K562 (cell line): ENCODE results near the gene PLRG1. TPM values are rescaled to one million over a fixed set of nuclear protein-coding genes. Genes with fewer than 3 reads are reported as not detected.

Source experiments
- ATAC-seq: fragments of 200-7000 bp; cut with Tn5 transposase; 3 replicates; pipeline ENCODE4 v1.9.1; 2020; ENCODE audit warnings: moderate library complexity
- BruUV-seq: library from RNA; stranded (reverse); fragments of 400-500 nt; replicated peaks from 2 replicates; lab custom pipeline; 2021; lab: Mats Ljungman, UMichigan
- CTCF ChIA-PET: fragments of 300-600 bp; formaldehyde crosslinking; extraction: SDS; loops from one replicate; lab custom pipeline; 2021; ENCODE audit warnings: low intra/inter-chr PET ratio; lab: Yijun Ruan, JAX
- POLR2A ChIA-PET: fragments of 300-600, 350-650 bp; sonication (Branson Sonifier 250); formaldehyde crosslinking; extraction: SDS; loops from one replicate; lab custom pipeline; 2021; ENCODE audit warnings: antibody characterized with exemption, inconsistent platforms; lab: Yijun Ruan, JAX
- DNase-seq, 4 experiments: peaks; one replicate each; pipeline versions ENCODE4 v3.0.0 to v3.0.0-alpha.2; 2011 to 2018; ENCODE audit warnings: low spot score in 3 of 4, mixed read lengths in 3 of 4; ENCODE audit errors: extremely low read depth in 1 of 4
- FAIRE-seq: peaks from 2 replicates; lab custom pipeline; 2011; peaks lifted over from hg19 to GRCh38; lab: Jason Lieb, UNC
- H2AFZ ChIP-seq: 2 replicates; pipeline ENCODE4 v1.6.0; 2011; ENCODE audit warnings: low read depth, low read length, control low read depth, inconsistent platforms
- H3K27ac ChIP-seq: fragments of 200-600 bp; 3 replicates; pipeline ENCODE4 v1.8.0; 2011; ENCODE audit warnings: low read depth, mild to moderate bottlenecking, control low read depth, inconsistent platforms, low read length, moderate library complexity, mixed read lengths; ENCODE audit errors: extremely low read depth
- H3K27me3 ChIP-seq, 2 experiments: fragments of 300-600 bp in 1 of 2; 2 replicates in 1 of 2; 3 replicates in 1 of 2; pipeline versions ENCODE4 v1.6.0 to v1.8.0; 2011; ENCODE audit warnings: inconsistent platforms in 2 of 2, low read length in 2 of 2, mild to moderate bottlenecking in 1 of 2, mixed read lengths in 1 of 2, moderate library complexity in 1 of 2; ENCODE audit not compliant: control insufficient read depth in 2 of 2, insufficient read depth in 2 of 2
- H3K36me3 ChIP-seq: fragments of 300-600 bp; 3 replicates; pipeline ENCODE4 v1.8.0; 2011; ENCODE audit warnings: mild to moderate bottlenecking, low read length, inconsistent platforms; ENCODE audit not compliant: control insufficient read depth, insufficient read depth
- H3K4me1 ChIP-seq, 2 experiments: fragments of 200-600 bp in 1 of 2; replicated peaks in 1 of 2; 2 replicates in 1 of 2; 3 replicates in 1 of 2; pipeline versions ENCODE4 v1.5.1 to v1.8.0; 2011; ENCODE audit warnings: inconsistent platforms in 2 of 2, low read length in 2 of 2, mild to moderate bottlenecking in 1 of 2, mixed read lengths in 1 of 2, moderate library complexity in 1 of 2; ENCODE audit not compliant: control insufficient read depth in 2 of 2, insufficient read depth in 2 of 2
- H3K4me2 ChIP-seq: 2 replicates; pipeline ENCODE4 v1.6.1; 2011; ENCODE audit warnings: low read length, control low read depth, inconsistent platforms, mixed read lengths; ENCODE audit not compliant: insufficient read depth
- H3K4me3 ChIP-seq: fragments of 200-600 bp; sonication (generic), shearing (Covaris generic); 2 replicates; pipeline ENCODE4 v1.5.1; 2016; ENCODE audit warnings: control low read depth, inconsistent platforms
- H3K79me2 ChIP-seq: fragments of 200-600 bp; 3 replicates; pipeline ENCODE4 v1.8.0; 2011; ENCODE audit warnings: low read length, inconsistent platforms; ENCODE audit not compliant: control insufficient read depth, insufficient read depth
- H3K9ac ChIP-seq, 2 experiments: 2 replicates each; pipeline versions ENCODE4 v1.6.0 to v1.6.1; 2011; ENCODE audit warnings: low read depth in 2 of 2, low read length in 2 of 2, control low read depth in 1 of 2, inconsistent platforms in 1 of 2, mild to moderate bottlenecking in 1 of 2, mixed read lengths in 1 of 2; ENCODE audit not compliant: insufficient read depth in 1 of 2
- H3K9me1 ChIP-seq: one replicate; pipeline ENCODE4 v1.6.0; 2011; ENCODE audit warnings: inconsistent platforms, mild to moderate bottlenecking, low read length, moderate library complexity; ENCODE audit not compliant: control insufficient read depth, insufficient read depth
- H3K9me3 ChIP-seq: replicated peaks from 2 replicates; pipeline ENCODE4 v1.5.1; 2011; ENCODE audit warnings: low read depth, low read length, inconsistent platforms; ENCODE audit not compliant: control insufficient read depth, insufficient read depth
- H4K20me1 ChIP-seq: replicated peaks from 2 replicates; pipeline ENCODE4 v1.6.1; 2011; ENCODE audit warnings: low read length, inconsistent platforms, mixed read lengths; ENCODE audit not compliant: control insufficient read depth, insufficient read depth
- FOXA3 ChIP-seq, 2 experiments: fragments of 450-650 bp in 1 of 2; sonication (generic) in 1 of 2; formaldehyde crosslinking; IDR thresholded peaks in 1 of 2; conservative IDR thresholded peaks in 1 of 2; 2 replicates each; pipeline versions ENCODE4 v1.4.0 to v1.8.0; 2020 to 2022; ENCODE audit warnings: mild to moderate bottlenecking in 2 of 2, missing genetic modification reagents in 1 of 2
- MCM5 ChIP-seq: fragments of 450-650 bp; IDR thresholded peaks from 2 replicates; pipeline ENCODE4 v1.6.1; 2016; ENCODE audit warnings: low read depth
- PYGO2 ChIP-seq: fragments of 450-650 bp; IDR thresholded peaks from 2 replicates; pipeline ENCODE4 v1.6.1; 2016; ENCODE audit warnings: mild to moderate bottlenecking, missing genetic modification characterization, moderate library complexity, missing compliant biosample characterization
- SREBF2 ChIP-seq: sonication (generic); formaldehyde crosslinking; IDR thresholded peaks from 2 replicates; pipeline ENCODE4 v1.4.0; 2020; ENCODE audit warnings: mild to moderate bottlenecking, missing genetic modification reagents
- TSC22D4 ChIP-seq: fragments of 450-650 bp; IDR thresholded peaks from 2 replicates; pipeline ENCODE4 v1.6.1; 2016; ENCODE audit warnings: missing genetic modification characterization, missing biosample characterization, control low read depth
- WGBS: fragments of 100-300 bp; shearing (Covaris generic); methylation state at CpG from one replicate; pipeline ENCODE4 v1.1.6; 2016; ENCODE audit warnings: low coverage, mixed read lengths; ENCODE audit not compliant: insufficient coverage; ENCODE audit errors: missing lambda C conversion rate; 5-methylcytosine and 5-hydroxymethylcytosine counted together
- in situ Hi-C: fragments of 300-500 bp; cut with MboI; formaldehyde crosslinking; loops from 4 replicates; pipeline ENCODE4 v1.15.0; 2018; ENCODE audit warnings: inconsistent platforms, mixed read lengths
- intact Hi-C: fragments of 100-400 bp; cut with micrococcal nuclease; formaldehyde crosslinking; loops from 2 replicates; pipeline ENCODE4 v1.14.2; 2022
- polyA plus RNA-seq, 8 experiments: library from polyadenylated mRNA; depleted of rRNA in 4 of 8; stranded (reverse) in 5 of 8; unstranded in 3 of 8; fragments of >200 nt; fragmentation: Nextera tagmentation in 2 of 8; fragmentation: Illumina TruSeq in 1 of 8; extraction: Ambion mirVana in 2 of 8; extraction: Trizol in 1 of 8; gene quantifications; 2 replicates each; pipeline versions ENCODE4 v1.2.1 to v1.2.3, GENCODE V29; 2011 to 2014; ENCODE audit warnings: inconsistent platforms in 1 of 8, missing spikeins in 1 of 8
- total RNA-seq, 7 experiments: library from RNA; depleted of rRNA in 6 of 7; stranded (reverse); fragments of >200 nt in 6 of 7; fragmentation: Illumina TruSeq in 2 of 7; extraction: Trizol in 2 of 7; gene quantifications; 2 replicates each; pipeline versions ENCODE4 v1.2.1 to v1.2.3, GENCODE V29; 2011 to 2021; ENCODE audit warnings: low replicate concordance in 1 of 7
- TF ChIP-seq, protein P1 (sequence below): sonication (generic); formaldehyde crosslinking; IDR thresholded peaks from 2 replicates; pipeline ENCODE4 v1.8.0; 2022; ENCODE audit warnings: missing genetic modification reagents, mild to moderate bottlenecking, borderline replicate concordance
- TF ChIP-seq, protein P2 (sequence below), 2 experiments: IDR thresholded peaks; 2 replicates each; pipeline ENCODE4 v1.6.1; 2012; ENCODE audit warnings: improper control_type of control experiment in 2 of 2, low read depth in 2 of 2, low read length in 2 of 2, borderline replicate concordance in 1 of 2
- TF ChIP-seq, protein P3 (sequence below): sonication (generic); formaldehyde crosslinking; IDR thresholded peaks from 2 replicates; pipeline ENCODE4 v1.8.1; 2023; ENCODE audit warnings: mild to moderate bottlenecking, missing genetic modification reagents
- TF ChIP-seq, protein P4 (sequence below): fragments of 450-650 bp; IDR thresholded peaks from 2 replicates; pipeline ENCODE4 v1.6.1; 2016

Gene PLRG1
- total and polyA plus RNA-seq, 9 of the 15 experiments (the other 6 are each of a cell fraction or from before 2014, with no cell fraction given): 48.0 to 248 (median 120) TPM

DNA sequence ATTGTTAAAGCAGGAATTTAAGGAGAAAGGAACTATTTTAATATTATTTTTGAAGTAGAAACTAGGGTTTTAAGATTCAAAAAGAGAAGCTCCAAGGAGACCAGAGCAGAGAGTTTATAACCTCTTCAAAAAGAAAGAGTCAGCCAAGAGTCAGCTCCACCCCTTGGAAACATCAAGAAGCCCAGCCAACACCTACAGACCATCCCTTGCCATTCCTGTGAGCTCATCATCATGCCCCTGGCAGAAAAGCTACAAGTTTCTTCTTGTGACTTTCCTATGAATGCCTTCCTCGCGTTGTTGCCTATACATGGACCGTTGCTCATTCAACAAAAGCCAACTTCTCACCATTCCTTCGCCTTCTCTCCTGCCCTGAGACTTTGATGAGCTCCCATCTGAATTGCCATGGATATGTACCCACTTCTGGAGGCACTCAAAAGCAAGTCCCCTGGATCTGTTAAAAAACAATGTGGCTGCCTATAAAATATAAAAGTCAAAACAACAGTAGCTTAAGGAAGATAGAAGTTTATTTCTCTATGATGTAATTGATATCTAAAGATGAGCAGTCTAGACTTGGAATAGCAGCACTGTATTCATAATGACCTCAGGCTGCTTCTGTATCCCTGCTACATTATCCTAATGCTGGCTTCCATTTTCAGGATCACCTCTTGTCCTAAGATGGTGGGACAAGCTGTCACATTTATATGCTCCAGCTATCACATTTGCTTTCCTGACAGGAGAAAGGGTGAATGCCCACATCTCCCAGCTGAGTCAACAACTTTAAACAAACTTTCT is 20.3 kb downstream of the PLRG1 start:
- DNase-seq: no peak
- Histone ChIP-seq H3K9me3 (no peaks in the 10 kb centered on the region), H3K36me3 (no peaks in the 10 kb centered on the region), H3K4me3 (no peak overlapping the region), H3K4me2 (no peak overlapping the region), H2AFZ (peak overlapping the region; percentile 42; the same call in 1 of the 2 replicates), H3K27ac (no peak overlapping the region), H3K4me1 (no peaks in the 10 kb centered on the region), H4K20me1 (no peaks in the 10 kb centered on the region), H3K9me1 (no peaks in the 10 kb centered on the region)
- WGBS: 19% methylated on average over 4 of the region's 4 CpGs
- POLR2A ChIA-PET: interaction anchor here (1.0 to 1.6 kb wide), 2 partner anchors 10 to 14 kb away, joined by 3 read pairs; no protein-coding TSS in a partner anchor
- no peak for FAIRE-seq
- BruUV-seq: no TSS peak
- ATAC-seq: no peak; the same call in 2 of the 3 replicates
- intact Hi-C loops: no loop called here
- TF ChIP-seq MCM5 (no peak), SREBF2 (CRISPR knock-in tag) (no peak), TSC22D4 (tag) (no peak), FOXA3 (CRISPR knock-in tag; conservative IDR thresholded peaks at IDR 0.05 in 1 of 2, IDR thresholded peaks at IDR 0.05 in 1 of 2) (0 out of 4 replicates have a peak, but pooled peaks of 1 of the 2 experiments have one; percentile 11), PYGO2 (tag) (no peak)
- TF ChIP-seq, protein P1, sequence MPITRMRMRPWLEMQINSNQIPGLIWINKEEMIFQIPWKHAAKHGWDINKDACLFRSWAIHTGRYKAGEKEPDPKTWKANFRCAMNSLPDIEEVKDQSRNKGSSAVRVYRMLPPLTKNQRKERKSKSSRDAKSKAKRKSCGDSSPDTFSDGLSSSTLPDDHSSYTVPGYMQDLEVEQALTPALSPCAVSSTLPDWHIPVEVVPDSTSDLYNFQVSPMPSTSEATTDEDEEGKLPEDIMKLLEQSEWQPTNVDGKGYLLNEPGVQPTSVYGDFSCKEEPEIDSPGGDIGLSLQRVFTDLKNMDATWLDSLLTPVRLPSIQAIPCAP (CRISPR knock-in tag): no peak
- TF ChIP-seq, protein P2, sequence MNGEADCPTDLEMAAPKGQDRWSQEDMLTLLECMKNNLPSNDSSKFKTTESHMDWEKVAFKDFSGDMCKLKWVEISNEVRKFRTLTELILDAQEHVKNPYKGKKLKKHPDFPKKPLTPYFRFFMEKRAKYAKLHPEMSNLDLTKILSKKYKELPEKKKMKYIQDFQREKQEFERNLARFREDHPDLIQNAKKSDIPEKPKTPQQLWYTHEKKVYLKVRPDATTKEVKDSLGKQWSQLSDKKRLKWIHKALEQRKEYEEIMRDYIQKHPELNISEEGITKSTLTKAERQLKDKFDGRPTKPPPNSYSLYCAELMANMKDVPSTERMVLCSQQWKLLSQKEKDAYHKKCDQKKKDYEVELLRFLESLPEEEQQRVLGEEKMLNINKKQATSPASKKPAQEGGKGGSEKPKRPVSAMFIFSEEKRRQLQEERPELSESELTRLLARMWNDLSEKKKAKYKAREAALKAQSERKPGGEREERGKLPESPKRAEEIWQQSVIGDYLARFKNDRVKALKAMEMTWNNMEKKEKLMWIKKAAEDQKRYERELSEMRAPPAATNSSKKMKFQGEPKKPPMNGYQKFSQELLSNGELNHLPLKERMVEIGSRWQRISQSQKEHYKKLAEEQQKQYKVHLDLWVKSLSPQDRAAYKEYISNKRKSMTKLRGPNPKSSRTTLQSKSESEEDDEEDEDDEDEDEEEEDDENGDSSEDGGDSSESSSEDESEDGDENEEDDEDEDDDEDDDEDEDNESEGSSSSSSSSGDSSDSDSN (IDR thresholded peaks at IDR 0.05; ENCODE audit: borderline replicate concordance in 1 of 2, low read depth in 2 of 2, low read length in 2 of 2): no peak
- TF ChIP-seq, protein P3, sequence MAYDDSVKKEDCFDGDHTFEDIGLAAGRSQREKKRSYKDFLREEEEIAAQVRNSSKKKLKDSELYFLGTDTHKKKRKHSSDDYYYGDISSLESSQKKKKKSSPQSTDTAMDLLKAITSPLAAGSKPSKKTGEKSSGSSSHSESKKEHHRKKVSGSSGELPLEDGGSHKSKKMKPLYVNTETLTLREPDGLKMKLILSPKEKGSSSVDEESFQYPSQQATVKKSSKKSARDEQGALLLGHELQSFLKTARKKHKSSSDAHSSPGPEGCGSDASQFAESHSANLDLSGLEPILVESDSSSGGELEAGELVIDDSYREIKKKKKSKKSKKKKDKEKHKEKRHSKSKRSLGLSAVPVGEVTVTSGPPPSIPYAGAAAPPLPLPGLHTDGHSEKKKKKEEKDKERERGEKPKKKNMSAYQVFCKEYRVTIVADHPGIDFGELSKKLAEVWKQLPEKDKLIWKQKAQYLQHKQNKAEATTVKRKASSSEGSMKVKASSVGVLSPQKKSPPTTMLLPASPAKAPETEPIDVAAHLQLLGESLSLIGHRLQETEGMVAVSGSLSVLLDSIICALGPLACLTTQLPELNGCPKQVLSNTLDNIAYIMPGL (CRISPR knock-in tag): no peak
- TF ChIP-seq, protein P4, sequence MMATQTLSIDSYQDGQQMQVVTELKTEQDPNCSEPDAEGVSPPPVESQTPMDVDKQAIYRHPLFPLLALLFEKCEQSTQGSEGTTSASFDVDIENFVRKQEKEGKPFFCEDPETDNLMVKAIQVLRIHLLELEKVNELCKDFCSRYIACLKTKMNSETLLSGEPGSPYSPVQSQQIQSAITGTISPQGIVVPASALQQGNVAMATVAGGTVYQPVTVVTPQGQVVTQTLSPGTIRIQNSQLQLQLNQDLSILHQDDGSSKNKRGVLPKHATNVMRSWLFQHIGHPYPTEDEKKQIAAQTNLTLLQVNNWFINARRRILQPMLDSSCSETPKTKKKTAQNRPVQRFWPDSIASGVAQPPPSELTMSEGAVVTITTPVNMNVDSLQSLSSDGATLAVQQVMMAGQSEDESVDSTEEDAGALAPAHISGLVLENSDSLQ: no peak
- TF ChIP-seq, all 486 proteins: peak for 1
- Histone ChIP-seq H3K9ac (no peak overlapping the region), H3K79me2 (no peaks in the 10 kb centered on the region), H3K27me3 (no peaks in the 10 kb centered on the region; a peak in 1 of 5 replicates)
- in situ Hi-C loops: no loop called here
- CTCF ChIA-PET: interaction anchor here (0.6 kb wide), 1 partner anchor 88 kb away, joined by 3 read pairs; no protein-coding TSS in a partner anchor
